GM21576 (cell line): ENCODE measurements around the gene TRIP12.
"Not testable (repeated sequence)": the region's sequence is repeated elsewhere in the genome, so short reads cannot be mapped to it uniquely, and the experiment has no call there.

ENCODE experiments used
- ATAC-seq: cut with Tn5 transposase; IDR thresholded peaks from one replicate; pipeline ENCODE4 v1.9.1; 2021; ENCODE audit warnings: mild to moderate bottlenecking, moderate library complexity; ENCODE audit not compliant: unreplicated experiment

Gene TRIP12

GRCh38 chr2:229879191-229879950 lies 42.4 kb downstream of the TRIP12 start:
- ATAC-seq, result no peak

GRCh38 chr2:229875549-229875948 lies 46.3 kb downstream of the TRIP12 start:
- ATAC-seq, result no peak

- no peak for ATAC-seq
Measured at GRCh38 chr2:229874647-229875046, 47.2 kb downstream of the TRIP12 start.

- ATAC-seq, result peak; percentile 80
Measured at GRCh38 chr2:229873123-229873581, 48.7 kb downstream of the TRIP12 start.

- ATAC-seq, result no peak
Measured at GRCh38 chr2:229870903-229871656, 50.7 kb downstream of the TRIP12 start.

GRCh38 chr2:229869226-229869625 lies 52.6 kb downstream of the TRIP12 start:
- no peak for ATAC-seq

- no peak for ATAC-seq
Measured at GRCh38 chr2:229868794-229869193, 53.0 kb downstream of the TRIP12 start.

GRCh38 chr2:229865033-229865432 lies 56.8 kb downstream of the TRIP12 start:
- ATAC-seq, result no peak

GRCh38 chr2:229861431-229861830 lies 60.4 kb downstream of the TRIP12 start:
- no peak for ATAC-seq

- ATAC-seq, result no peak
Measured at GRCh38 chr2:229860334-229860733, 61.5 kb downstream of the TRIP12 start.

- ATAC-seq, result no peak
Measured at GRCh38 chr2:229858351-229858750, 63.5 kb downstream of the TRIP12 start.

- no peak for ATAC-seq
Measured at GRCh38 chr2:229857634-229858033, 64.2 kb downstream of the TRIP12 start.

- ATAC-seq, result peak; percentile 89
Measured at GRCh38 chr2:229856413-229856812, 65.4 kb downstream of the TRIP12 start.

- no peak for ATAC-seq
Measured at GRCh38 chr2:229855116-229855515, 66.7 kb downstream of the TRIP12 start.

GRCh38 chr2:229852565-229852964 lies 69.2 kb downstream of the TRIP12 start:
- peak; percentile 69 for ATAC-seq

- no peak for ATAC-seq
Measured at GRCh38 chr2:229851870-229852269, 69.9 kb downstream of the TRIP12 start.

GRCh38 chr2:229850355-229851275 lies 71.2 kb downstream of the TRIP12 start:
- ATAC-seq, result not testable (repeated sequence)

- ATAC-seq, result no peak
Measured at GRCh38 chr2:229849073-229849472, 72.7 kb downstream of the TRIP12 start.

- ATAC-seq, result no peak
Measured at GRCh38 chr2:229843613-229844012, 78.2 kb downstream of the TRIP12 start.

GRCh38 chr2:229838729-229839128 lies 83.1 kb downstream of the TRIP12 start:
- ATAC-seq, result no peak

GRCh38 chr2:229836847-229837246 lies 85.0 kb downstream of the TRIP12 start:
- ATAC-seq, result no peak
